ENCODE data around the gene GBE1.
"Not testable (repeated sequence)": the region's sequence is repeated elsewhere in the genome, so short reads cannot be mapped to it uniquely, and the experiment has no call there.

GBE1 gene

DNA sequence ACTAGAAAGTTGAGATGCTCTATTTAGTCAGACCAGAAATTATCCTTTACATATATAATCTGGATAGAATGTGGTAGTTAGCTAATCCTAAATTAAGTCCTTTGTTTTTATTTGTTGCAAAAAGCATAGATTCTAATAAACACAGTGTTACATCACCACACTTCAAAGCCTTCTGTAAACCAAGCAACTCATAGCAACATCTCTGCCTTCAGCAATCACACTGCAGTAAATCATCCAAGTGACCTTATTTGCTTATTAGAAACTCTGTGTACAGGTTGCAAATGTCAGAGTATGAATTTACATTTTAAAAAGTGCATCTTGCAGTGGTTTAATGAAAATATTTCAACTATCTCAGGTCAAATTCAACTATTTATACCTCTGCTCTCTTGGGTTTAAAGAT is 242.5 kb downstream of the GBE1 start:
- DNase-seq: no peak

DNA sequence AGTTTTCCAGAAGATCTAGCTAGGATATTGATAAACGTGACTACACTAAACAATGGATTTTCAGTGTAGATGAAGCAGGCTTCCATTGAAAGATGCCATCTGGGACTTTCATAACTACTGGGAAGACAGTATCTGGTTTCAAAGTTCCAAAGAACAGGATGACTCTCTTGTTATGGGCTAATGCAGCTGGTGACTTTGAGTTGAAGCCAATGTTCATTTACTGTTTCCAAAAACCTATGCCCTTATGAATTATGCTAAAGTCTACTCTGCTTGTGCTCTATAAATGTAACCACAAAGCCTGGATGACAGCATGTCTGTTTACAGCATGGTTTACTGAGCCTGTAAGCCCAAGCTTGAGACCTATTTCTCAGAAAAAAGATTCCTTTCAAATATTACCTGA is 245.4 kb downstream of the GBE1 start:
- DNase-seq: no peak

DNA sequence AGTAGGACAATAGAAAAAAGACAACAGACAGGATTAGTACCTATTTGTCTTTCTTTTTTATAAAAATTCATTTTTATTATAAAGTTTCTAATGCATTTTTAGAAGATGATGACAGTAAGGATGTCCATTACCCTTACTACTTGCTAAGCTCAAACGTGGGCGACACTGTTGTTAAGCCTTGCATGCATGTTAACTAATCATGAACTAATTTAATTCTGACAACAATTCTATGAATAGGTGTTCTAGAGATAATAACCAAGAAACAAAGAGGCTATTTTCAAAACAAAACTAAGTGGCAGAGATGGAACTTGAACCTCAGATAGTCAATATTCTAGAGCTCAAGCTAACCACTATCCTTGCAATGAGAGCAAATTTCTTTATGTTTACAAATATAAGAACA is 247.9 kb downstream of the GBE1 start:
- DNase-seq: no peak

DNA sequence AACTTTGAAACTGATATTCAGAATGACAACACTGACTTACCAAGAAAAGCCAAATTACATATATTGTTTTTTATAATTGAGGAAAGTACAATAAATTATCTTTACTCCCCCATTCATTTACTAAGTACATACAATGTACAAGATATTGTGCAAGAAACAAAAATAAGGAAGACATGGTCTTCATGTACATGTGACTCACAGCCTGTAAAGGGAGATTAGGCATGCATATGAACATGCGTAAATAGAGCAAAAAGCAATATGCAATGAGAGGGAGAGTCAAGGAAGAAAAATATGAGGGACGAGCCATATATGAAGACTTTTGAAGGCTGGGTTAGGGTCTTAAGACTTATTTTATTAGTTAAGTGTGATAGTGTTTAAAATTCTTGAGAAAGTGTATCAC is 258.4 kb downstream of the GBE1 start:
- no peak for DNase-seq

DNA sequence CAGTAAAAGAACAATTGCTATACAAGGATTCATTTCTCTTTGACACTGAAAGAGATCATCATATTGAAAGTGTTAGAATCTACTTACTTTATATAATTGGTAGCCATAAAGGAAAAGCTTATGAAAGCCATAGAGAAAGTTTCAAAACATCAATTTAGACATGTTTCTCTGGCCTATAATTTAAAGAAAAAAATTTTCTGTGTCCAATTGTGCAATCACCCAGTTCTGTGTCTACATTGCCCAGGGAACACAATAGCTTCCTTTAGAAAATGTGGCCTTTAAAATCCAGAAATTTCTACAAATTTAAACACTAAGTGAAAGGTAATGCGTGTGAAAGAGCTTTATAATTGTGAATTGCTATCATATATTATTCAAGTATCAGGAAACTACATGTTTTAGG is 259.2 kb downstream of the GBE1 start:
- DNase-seq: no peak

DNA sequence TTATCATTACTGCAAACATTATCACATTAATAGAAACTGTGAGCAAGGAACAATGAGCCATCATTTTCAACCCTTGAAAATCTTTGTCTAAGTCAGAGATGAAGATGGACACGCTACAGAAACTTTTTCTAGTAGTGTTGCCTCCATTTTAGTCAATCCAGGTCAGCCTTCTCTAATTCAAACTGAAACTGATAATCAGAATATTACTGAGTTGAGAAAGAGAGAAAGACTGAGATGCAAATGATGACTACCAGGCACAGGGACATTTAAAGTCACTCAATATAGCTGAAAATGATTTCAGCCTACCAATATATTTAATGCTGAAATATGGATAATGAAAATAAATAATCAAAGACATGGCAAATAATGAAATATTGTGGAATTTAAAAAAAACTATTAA is 261.4 kb downstream of the GBE1 start:
- DNase-seq: no peak

DNA sequence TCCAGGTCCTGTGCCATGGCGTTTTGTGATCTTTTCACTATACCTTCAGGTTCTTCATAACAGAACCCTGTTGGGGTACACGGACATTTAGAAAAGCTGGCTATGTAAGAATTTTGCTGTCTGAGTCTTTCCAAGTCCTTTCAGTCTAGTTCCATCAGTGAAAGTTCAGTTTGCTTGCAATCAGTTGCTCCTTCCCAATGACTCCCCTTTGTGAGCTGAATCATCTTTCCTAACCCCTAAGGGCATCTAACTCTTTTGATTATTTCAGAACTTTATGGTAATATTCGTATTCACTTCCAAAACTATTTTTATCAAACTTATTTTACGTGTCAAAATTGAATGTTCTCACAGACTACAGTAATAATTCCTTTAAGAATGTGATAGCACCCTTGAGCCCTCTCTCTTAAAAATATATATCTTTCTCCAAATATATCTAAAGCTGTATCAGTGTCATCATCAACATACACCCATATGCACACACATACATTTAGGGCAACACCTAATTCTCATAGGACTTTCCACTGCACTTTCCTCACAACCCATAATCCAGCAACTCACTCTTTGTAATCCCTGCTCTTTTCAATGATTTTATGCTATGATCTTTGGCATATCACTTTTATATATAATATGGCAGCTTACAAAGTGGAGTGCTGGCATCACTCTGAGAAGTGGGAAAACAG is 263.7 kb downstream of the GBE1 start:
- no peak for DNase-seq

DNA sequence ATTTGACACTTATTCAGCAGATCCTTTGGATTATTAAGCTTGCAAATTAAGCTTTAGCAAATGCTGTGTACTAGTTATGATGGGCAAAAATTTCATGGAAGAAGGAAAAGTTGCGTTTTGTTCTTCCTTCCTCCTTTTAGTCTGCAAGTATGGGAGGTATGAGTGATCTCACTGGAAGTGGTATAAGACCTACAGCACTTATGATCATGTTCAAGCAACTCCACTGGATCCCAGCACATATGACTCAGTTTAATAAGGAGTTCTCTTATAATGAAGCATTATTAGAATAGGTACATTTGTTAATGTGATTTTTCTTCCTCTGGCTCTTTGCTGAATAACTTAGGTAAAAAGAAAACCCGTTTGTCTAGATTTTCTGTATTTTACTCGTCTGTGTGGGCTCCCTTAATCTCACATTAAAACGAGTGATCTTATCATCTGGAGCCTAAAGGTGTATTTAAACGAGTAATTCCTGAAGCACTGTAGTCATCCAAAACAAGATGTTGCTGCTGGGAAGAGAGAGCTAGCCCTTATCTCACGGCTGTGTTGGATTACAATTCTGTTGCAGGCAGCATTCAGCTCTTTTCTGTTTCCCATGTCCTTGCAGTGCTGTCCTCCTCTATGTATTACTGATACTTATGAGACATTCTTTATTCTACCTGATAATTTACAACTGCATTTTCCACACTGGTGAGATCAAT is 264.9 kb downstream of the GBE1 start:
- DNase-seq: no peak

DNA sequence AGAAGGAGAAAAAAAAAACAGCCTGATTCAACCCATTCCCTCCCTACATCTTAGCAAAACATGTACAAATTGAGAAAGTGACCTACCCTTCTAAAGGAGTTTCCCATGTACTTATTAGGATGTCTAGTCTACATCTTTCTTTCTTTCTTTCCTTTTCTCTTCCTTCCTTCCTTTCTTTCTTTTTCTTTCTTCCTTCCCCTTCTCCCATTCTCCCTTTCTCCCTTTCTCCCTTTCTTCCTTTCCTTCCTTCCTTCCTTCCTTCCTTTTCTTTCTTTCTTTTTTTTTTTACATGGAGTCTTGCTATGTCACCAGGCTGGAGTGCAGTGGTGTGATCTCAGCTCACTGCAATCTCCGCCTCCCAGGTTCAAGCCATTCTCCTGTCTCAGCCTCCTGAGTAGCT is 269.0 kb downstream of the GBE1 start:
- DNase-seq: not testable (repeated sequence)

DNA sequence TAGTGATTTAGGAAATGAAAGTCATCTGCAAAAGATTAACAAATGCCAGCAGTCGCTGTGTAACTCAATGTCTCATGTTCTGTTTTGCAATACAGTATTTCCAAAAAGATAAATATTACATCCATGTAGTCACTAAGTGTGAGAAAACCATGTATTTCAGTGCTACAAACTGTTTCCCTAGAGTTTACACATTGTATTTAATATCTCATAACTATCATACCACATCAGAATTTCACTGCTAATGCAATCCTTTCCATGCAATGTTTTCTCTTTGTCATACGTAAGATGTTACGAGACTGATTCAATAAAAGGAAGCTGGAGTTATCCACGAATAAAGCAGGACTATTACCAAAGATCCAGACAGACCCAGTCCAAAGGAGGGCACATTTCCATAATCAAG is 269.4 kb downstream of the GBE1 start:
- DNase-seq: no peak

DNA sequence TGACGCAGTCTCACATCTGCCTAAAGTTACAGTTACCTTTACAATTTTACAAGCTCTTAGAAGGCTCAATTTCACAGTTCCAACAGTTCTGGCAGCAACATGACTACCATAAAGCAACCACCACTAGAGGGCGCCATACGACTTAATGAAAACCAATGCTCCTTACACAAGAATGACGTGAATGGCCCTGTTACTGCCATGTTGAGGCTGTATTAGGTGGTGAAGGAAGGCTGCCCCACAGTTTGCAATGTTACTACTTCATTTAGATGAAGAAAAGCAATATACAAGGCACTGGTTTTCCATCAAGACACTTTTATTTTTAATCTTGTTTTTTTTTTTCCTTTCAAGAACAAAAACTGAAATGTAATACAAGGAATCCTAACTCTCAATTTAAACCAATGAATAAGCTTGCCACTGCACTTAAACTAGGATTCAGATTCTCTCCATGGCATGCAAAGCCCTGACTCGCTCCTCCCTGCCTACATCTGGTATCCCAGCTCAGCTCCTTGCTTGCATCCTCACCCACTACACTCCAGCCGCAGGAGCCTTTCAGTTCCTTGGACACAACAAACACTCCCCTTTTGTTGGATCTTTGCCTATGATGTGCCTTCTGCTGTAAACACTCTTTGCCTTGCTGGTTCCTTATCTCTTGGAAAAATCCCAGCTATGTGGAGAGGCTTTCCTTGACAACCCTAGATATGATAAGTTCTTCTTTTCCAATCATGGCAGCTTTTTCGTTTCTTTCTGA is 270.7 kb downstream of the GBE1 start:
- DNase-seq: peak; percentile 59 to 61

DNA sequence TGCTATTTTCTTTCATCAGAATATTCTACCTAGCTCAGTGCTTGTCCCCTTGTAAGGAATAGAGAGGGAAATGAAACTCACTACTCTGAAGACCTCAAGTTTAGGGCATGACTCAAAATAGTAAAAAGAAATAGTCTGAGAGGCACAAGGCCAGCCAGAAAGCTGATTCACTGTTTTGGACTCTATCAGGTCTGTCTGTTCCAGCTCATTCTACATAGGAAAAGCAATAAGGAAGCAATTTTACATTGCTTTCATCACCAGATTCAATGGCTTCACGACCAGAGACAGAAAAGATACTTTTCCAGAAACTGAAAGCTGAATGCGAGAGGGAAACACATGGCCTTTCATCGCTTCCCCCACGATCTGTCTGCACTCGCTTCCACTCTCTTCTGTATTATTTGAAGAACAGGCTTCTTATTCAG is 276.0 kb downstream of the GBE1 start:
- DNase-seq: no peak

DNA sequence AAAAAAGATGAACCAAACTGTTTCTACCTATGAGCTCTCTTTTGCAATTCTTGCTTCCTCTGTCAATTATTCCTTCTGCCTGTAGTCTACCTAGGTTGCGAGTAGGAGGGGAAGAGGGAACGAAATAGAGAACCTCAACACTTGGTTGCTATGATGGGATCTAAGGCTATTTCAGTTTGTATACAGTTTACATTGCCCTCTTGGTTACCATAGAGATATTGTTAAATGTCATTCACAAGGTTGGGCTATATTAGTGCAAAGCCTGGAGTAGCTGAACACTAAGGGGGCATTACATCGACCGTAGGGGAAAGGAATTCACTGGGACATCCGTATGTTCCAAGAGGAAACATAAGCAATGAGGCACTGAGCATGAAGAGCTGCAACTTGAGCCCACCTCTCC is 276.9 kb downstream of the GBE1 start:
- DNase-seq: no peak

DNA sequence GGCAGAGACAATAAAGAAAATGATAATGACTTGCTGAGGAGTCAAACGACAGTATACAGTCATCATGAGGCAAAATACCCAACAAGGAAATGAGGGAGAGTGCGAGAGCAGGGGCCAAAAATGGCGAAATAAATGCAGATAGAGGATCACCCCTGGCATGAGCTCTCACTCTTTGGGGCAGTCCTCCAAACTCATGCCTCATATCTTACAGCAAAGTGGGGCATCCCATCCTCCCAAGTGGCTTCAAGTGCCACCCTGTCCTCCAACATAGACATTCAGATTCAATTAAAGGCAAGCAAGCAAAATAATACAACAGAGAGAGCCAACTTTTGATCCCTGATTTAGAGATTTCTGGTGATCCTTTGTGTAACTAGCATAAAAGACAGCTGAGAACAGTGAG is 278.4 kb downstream of the GBE1 start:
- DNase-seq: no peak

DNA sequence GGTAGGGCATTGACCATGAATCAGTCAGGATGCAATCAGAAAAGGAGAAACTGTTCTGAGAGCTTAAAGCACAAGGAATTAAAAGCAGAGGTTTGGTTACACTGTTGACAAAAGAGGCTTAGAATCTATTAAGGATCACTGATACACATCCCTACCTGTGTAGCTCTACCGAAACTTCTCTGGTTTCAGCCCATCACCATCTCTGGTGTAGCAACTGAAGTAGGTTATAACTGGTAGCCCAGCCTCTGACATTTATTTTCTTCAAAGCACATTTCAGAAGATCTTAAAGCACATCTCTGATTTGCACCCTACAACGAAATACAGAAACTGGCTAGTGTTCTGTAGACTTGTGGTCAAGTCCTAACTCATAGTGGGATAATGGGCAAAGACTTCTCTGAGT is 283.7 kb downstream of the GBE1 start:
- DNase-seq: no peak

DNA sequence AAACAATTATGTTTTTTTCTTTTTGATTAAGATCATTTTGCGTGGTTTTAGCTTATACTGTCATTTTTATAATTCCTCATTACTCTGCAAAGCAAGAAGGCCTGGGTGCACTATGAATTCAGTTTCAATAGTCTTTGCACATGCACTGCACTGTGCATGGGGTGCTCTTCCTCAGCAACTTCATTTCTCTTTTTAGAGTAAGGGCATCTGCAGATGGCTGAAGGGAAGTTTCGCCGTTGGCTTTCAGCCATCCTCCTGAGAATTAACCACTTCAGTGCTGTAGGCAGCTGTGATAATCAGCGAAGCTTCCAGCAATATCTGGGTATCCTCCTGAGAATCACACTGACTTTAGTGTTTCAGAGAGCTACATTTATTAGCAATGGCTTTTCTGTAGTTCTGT is 284.8 kb downstream of the GBE1 start:
- no peak for DNase-seq

DNA sequence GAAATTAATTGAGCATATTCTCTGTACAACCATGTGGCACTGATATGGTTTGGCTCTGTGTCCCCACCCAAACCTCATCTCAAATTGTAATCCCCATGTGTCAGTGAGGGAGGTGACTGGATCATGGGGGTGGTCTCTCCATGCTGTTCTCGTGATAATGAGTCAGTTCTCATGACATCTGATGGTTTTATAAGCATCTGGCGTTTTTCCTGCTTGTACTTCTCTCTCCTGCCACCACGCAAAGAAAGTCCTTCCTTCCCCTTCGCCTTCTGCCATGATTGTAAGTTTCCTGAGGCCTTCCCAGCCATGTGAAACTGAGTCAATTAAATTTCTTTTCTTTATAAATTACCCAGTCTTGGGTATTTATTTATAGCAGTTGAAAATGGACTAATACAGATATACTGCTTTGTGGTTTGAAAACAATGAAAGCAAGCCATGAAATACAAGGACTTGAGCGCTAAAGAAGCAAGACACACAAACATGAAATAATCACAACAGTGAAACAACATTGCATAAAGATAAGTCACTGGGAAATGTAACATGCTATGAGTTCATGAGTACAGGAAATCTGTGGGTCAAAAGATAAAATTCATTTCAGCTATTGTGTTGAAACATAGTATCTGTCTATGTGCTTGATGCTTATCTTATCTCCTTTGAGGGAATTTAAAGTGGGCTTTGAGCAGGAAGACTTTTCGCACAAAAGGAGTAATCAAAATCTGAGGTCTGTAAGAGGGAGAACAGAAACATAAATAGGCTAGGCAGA is 288.7 kb downstream of the GBE1 start:
- DNase-seq: no peak

DNA sequence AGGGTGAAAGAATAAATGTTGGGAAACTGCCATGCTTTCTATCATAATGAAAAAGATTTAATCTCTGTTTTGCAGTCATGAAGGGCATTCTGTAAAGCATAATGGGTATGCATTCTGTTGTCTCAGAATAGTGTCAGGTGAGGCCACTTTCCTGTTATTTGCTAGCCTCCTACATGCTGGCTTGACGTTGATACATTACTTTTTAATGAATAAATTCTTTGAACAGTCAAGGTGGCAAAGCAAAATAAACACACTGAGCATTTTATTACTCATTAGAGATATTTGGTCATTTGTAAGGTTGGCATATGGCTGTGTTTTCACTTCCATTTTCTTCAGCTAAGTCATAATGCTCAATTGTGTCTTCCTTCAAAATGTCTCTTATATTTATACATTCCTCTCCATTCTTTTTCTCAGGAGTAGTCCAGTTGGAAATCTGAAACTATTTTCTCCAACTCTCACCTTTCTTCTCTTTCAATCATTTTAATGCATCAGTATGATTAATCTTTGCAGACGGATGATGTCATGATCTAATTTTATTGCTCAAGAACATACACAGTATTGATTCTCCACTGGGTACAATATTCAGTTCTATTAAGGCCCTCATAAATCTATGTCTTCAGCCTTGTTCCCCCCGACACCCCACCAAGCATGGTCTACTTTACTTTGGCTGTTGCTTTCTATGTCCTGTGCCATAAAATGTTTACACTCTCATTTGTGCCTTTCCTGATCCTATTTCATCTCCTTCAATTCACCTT is 290.7 kb downstream of the GBE1 start:
- no peak for DNase-seq

DNA sequence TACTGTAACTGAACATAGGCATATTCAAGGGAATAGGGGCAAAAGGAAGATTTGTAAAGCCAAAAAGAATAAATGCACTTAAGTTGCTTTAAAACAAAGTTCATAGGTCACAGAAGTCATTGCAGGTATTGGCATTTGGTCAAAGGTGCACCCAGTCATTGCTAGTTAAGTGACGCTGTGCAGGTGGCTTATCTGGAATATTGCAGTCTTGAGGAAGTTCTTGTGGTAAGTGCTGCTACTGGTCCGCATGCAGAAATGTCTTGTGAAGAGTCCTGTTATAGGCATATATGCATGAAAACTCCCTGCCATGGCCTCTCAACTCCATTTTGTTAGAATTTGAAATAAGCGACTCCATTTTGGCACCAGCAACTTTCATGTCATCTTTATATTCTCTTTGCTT is 293.1 kb downstream of the GBE1 start:
- no peak for DNase-seq

DNA sequence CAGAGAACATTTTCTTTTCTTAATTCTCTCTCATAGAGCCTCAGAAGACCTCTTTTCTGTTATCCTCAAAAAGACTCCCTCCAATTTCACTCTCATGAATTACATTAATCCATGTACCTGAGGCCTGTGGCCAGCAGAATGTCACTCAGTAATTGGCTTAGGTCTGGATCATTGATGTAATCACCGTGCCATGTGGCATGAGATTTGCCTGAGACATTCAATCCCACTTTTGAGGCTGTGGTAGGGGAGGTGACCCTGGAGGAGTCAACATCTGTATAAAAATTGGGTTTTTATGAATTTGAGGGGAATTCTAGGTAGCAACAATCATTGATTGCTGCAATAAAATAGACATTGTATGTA is 295.3 kb downstream of the GBE1 start:
- DNase-seq: no peak

DNA sequence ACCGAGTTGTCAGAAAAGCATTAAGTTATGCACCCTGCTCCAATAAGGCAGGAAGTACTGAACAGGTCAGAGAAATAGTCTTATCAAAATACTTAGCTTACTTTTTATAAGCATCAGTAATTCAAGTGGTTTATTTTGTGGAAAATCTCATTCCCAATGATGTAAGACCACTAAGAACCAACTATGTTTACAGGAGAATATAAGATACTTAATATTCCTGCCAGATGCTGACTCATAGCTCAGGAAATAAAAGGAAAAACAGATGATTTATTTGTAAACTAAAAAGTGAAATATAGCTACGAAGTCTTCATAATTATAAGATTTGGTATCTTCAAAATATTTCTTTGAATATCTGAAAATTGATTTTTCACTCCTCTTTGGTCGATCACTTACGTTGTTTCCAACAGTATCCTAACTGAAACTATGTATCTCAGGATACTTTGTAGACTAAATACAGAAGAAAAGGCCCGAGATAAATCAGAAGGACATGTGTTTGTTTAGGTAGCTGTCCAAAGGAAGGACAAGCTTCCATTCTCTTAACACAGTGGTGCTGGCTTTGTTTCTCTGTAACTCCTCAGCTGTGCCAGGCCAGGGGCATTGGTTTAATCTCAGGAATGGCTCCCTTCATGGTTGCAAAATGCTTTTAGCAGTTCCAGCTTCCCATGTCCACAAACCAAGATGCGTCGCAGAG is 295.8 kb downstream of the GBE1 start:
- DNase-seq: no peak

DNA sequence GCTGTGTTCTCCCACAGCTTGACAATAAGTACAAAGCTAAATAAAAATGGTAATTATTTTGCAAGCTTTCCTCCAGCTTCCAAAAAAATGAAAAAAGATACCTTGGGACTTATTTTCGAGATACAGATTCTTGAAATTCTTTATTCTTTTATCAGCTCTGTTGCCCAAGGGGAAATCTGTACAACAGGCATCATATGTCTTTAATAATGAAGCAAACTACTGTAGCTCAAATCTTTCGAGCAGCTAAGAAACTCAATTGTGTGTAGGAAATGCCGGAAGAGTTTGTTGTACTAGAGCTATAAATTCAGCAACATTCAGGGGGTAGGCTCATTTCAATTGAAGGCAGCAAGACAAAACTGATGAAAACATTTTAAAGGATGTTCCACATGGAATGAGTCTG is 297.7 kb downstream of the GBE1 start:
- no peak for DNase-seq

All from activated CD4-positive, alpha-beta T cell treated with anti-CD3 and anti-CD28 coated beads, Interleukin-2, amount 50 U/mL, for 4 hours (primary cell).